IMR-90 (cell line): ENCODE results near the gene BRD4. TPM values are rescaled to one million over a fixed set of nuclear protein-coding genes. Genes with fewer than 3 reads are reported as not detected.

Source experiments
- ATAC-seq: fragments of 200-7000 bp; cut with Tn5 transposase; 2 replicates; pipeline ENCODE4 v1.9.1; 2020; ENCODE audit warnings: low read depth, mild to moderate bottlenecking, moderate library complexity
- Bru-seq: library from RNA; stranded (reverse); fragments of 400-500 nt; gene quantifications from one replicate; lab custom pipeline; 2021; lab: Mats Ljungman, UMichigan
- BruChase-seq, 2 experiments: library from RNA; stranded (reverse); fragments of 400-500 nt; gene quantifications; one replicate each; lab custom pipeline; 2021; lab: Mats Ljungman, UMichigan
- BruUV-seq: library from RNA; stranded (reverse); fragments of 400-500 nt; replicated peaks from 2 replicates; lab custom pipeline; 2021; lab: Mats Ljungman, UMichigan
- CTCF ChIA-PET: fragments of 300-600 bp; formaldehyde crosslinking; extraction: SDS; loops from one replicate; lab custom pipeline; 2021; ENCODE audit warnings: antibody characterized with exemption; lab: Yijun Ruan, JAX
- POLR2A ChIA-PET: fragments of 300-600 bp; sonication (Branson Sonifier 250); formaldehyde crosslinking; loops from one replicate; lab custom pipeline; 2022; ENCODE audit warnings: antibody characterized with exemption; ENCODE audit not compliant: unreplicated experiment; lab: Charles Lee
- DNase-seq: peaks from one replicate; pipeline ENCODE4 v3.0.0; 2013
- H2AFZ ChIP-seq: replicated peaks from 2 replicates; pipeline ENCODE3; 2013; ENCODE audit warnings: low read length, mild to moderate bottlenecking; ENCODE audit not compliant: poor library complexity
- H2AK5ac ChIP-seq: 2 replicates; pipeline ENCODE4 v1.6.1; 2013; ENCODE audit warnings: low read depth, low read length, inconsistent platforms
- H2AK9ac ChIP-seq: replicated peaks from 2 replicates; pipeline ENCODE3; 2013; ENCODE audit warnings: mild to moderate bottlenecking, low read depth, low read length, moderate library complexity; ENCODE audit not compliant: poor library complexity
- H2BK120ac ChIP-seq: 2 replicates; pipeline ENCODE4 v1.6.1; 2013; ENCODE audit warnings: low read depth, low read length, inconsistent platforms
- H2BK15ac ChIP-seq: 3 replicates; pipeline ENCODE4 v1.6.1; 2013; ENCODE audit warnings: low read depth, low read length, inconsistent platforms
- H2BK20ac ChIP-seq: 2 replicates; pipeline ENCODE4 v1.6.1; 2013; ENCODE audit warnings: low read depth, mild to moderate bottlenecking, inconsistent platforms, low read length, moderate library complexity
- H2BK5ac ChIP-seq: 2 replicates; pipeline ENCODE4 v1.6.1; 2013; ENCODE audit warnings: mild to moderate bottlenecking, low read depth, low read length, inconsistent platforms; ENCODE audit not compliant: poor library complexity, severe bottlenecking
- H3K14ac ChIP-seq: replicated peaks from 2 replicates; pipeline ENCODE4 v1.6.1; 2013; ENCODE audit warnings: low read depth, low read length, inconsistent platforms
- H3K18ac ChIP-seq: 2 replicates; pipeline ENCODE4 v1.6.1; 2013; ENCODE audit warnings: low read depth, low read length, control low read depth
- H3K23ac ChIP-seq: 2 replicates; pipeline ENCODE4 v1.6.1; 2013; ENCODE audit warnings: low read depth, low read length, inconsistent platforms
- H3K27ac ChIP-seq: 2 replicates; pipeline ENCODE4 v1.5.1; 2013; ENCODE audit warnings: mild to moderate bottlenecking, control low read depth, low read length; ENCODE audit not compliant: insufficient read depth
- H3K27me3 ChIP-seq: 2 replicates; pipeline ENCODE4 v1.6.1; 2013; ENCODE audit warnings: low read length; ENCODE audit not compliant: control insufficient read depth, insufficient read depth
- H3K36me3 ChIP-seq: 2 replicates; pipeline ENCODE4 v1.6.1; 2013; ENCODE audit warnings: low read length, mixed read lengths; ENCODE audit not compliant: control insufficient read depth, insufficient read depth
- H3K4ac ChIP-seq: 2 replicates; pipeline ENCODE4 v1.6.1; 2013; ENCODE audit warnings: low read depth, low read length, inconsistent platforms
- H3K4me1 ChIP-seq: 2 replicates; pipeline ENCODE4 v1.6.1; 2013; ENCODE audit warnings: low read length, mixed read lengths; ENCODE audit not compliant: control insufficient read depth, insufficient read depth
- H3K4me2 ChIP-seq: 2 replicates; pipeline ENCODE4 v1.6.1; 2013; ENCODE audit warnings: low read depth, mild to moderate bottlenecking, control low read depth, low read length, moderate library complexity
- H3K4me3 ChIP-seq: 2 replicates; pipeline ENCODE4 v1.5.1; 2013; ENCODE audit warnings: low read depth, mild to moderate bottlenecking, control low read depth, low read length, moderate library complexity; ENCODE audit not compliant: insufficient read depth
- H3K56ac ChIP-seq: 2 replicates; pipeline ENCODE4 v1.6.1; 2013; ENCODE audit warnings: low read length, inconsistent platforms; ENCODE audit not compliant: insufficient read depth; ENCODE audit errors: extremely low read depth
- H3K79me1 ChIP-seq, 2 experiments: 2 replicates each; pipeline ENCODE4 v1.6.1; 2013; ENCODE audit warnings: low read length in 2 of 2, inconsistent platforms in 1 of 2, low read depth in 1 of 2
- H3K9ac ChIP-seq: 2 replicates; pipeline ENCODE4 v1.6.1; 2013; ENCODE audit warnings: low read depth, low read length, control low read depth
- H3K9me1 ChIP-seq: 2 replicates; pipeline ENCODE4 v1.6.1; 2013; ENCODE audit warnings: low read length, inconsistent platforms; ENCODE audit not compliant: insufficient read depth
- H3K9me3 ChIP-seq: 2 replicates; pipeline ENCODE4 v1.6.1; 2013; ENCODE audit warnings: low read length; ENCODE audit not compliant: control insufficient read depth, insufficient read depth
- H4K20me1 ChIP-seq: 2 replicates; pipeline ENCODE4 v1.6.1; 2013; ENCODE audit warnings: low read length, inconsistent platforms; ENCODE audit not compliant: insufficient read depth
- H4K5ac ChIP-seq: 2 replicates; pipeline ENCODE4 v1.6.1; 2013; ENCODE audit warnings: mild to moderate bottlenecking, low read depth, low read length, control low read depth
- H4K8ac ChIP-seq, 2 experiments: 2 replicates each; pipeline ENCODE4 v1.6.1; 2013; ENCODE audit warnings: low read depth in 2 of 2, low read length in 2 of 2, control low read depth in 1 of 2, inconsistent platforms in 1 of 2
- H4K91ac ChIP-seq: 2 replicates; pipeline ENCODE4 v1.6.1; 2013; ENCODE audit warnings: low read depth, low read length, inconsistent platforms; ENCODE audit not compliant: insufficient read depth
- MAZ ChIP-seq: IDR thresholded peaks from 2 replicates; pipeline ENCODE4 v1.6.1; 2012; ENCODE audit warnings: low read depth, mild to moderate bottlenecking, low read length, improper control_type of control experiment, moderate library complexity, borderline replicate concordance
- MXI1 ChIP-seq: IDR thresholded peaks from 2 replicates; pipeline ENCODE4 v1.6.1; 2012; ENCODE audit warnings: low read depth, mild to moderate bottlenecking, low read length, moderate library complexity, borderline replicate concordance
- POLR2A ChIP-seq: IDR thresholded peaks from 2 replicates; pipeline ENCODE4 v1.6.1; 2012; ENCODE audit warnings: mild to moderate bottlenecking, low read depth, low read length
- WGBS, 2 experiments: methylation state at CpG; one replicate each; pipeline versions ENCODE4 v1.1.5 to v1.1.7; 2013; ENCODE audit warnings: missing lambda C conversion rate in 2 of 2; ENCODE audit not compliant: insufficient read length in 1 of 2; ENCODE audit errors: extremely low coverage in 2 of 2; 5-methylcytosine and 5-hydroxymethylcytosine counted together
- dilution Hi-C: fragments of 300-500 bp; cut with HindIII; formaldehyde crosslinking; loops from one replicate; pipeline ENCODE4 v1.14.3; 2018; ENCODE audit warnings: low sequenced_read_pairs; ENCODE audit not compliant: unreplicated experiment
- in situ Hi-C: fragments of 300-500 bp; cut with MboI; formaldehyde crosslinking; loops from 3 replicates; pipeline ENCODE4 v1.14.3; 2019; ENCODE audit warnings: low sequenced_read_pairs, inconsistent platforms, mixed read lengths
- intact Hi-C: fragments of 100-400 bp; cut with micrococcal nuclease; formaldehyde crosslinking; loops from 2 replicates; pipeline ENCODE4 v1.10.0; 2022
- long read RNA-seq: library from polyadenylated mRNA; unstranded; transcript quantifications from one replicate; pipeline ENCODE4 v2.0.0, GENCODE V29; 2021; ENCODE audit not compliant: unreplicated experiment
- polyA plus RNA-seq, 3 experiments: library from polyadenylated mRNA; depleted of rRNA; stranded (reverse); fragments of >200 nt; gene quantifications; 2 replicates each; pipeline ENCODE4 v1.2.3, GENCODE V29; 2012; ENCODE audit warnings: low replicate concordance in 1 of 3
- total RNA-seq: library from RNA; depleted of rRNA; stranded (reverse); fragments of >200 nt; gene quantifications from 2 replicates; pipeline ENCODE4 v1.2.3, GENCODE V29; 2012; rRNA removed
- TF ChIP-seq, protein P1 (sequence below): fragments of 150-350 bp; IDR thresholded peaks from 2 replicates; pipeline ENCODE4 v1.6.1; 2016; ENCODE audit warnings: low read depth, mild to moderate bottlenecking, low read length, moderate library complexity, borderline replicate concordance
- TF ChIP-seq, protein P2 (sequence below): conservative IDR thresholded peaks from 2 replicates; pipeline ENCODE4 v1.5.1; 2012; ENCODE audit warnings: mild to moderate bottlenecking, low read depth, low read length, improper control_type of control experiment

Gene BRD4
- total RNA-seq (7.0 and 7.2 TPM in 2 replicates), polyA plus RNA-seq (2012; rRNA removed) (19.9 and 21.1 TPM in 2 replicates), Bru-seq, nascent RNA (percentile 96 among the genes with signal in this experiment), BruChase-seq, experiment 1, labeled RNA remaining after a 6-hour chase (percentile 98 among the genes with signal in this experiment), BruChase-seq, experiment 2, labeled RNA remaining after a 2-hour chase (percentile 96 among the genes with signal in this experiment)
- 9.0 and 15.0 TPM in 2 replicates for polyA plus RNA-seq (2012; cell fraction: cytosol; rRNA removed)
- polyA plus RNA-seq (2012; cell fraction: nucleus; rRNA removed; ENCODE audit: low replicate concordance) = 29.5 and 41.2 TPM in 2 replicates
- long read RNA-seq, partial matches to known transcripts = 76 of 103 reads
- long read RNA-seq, other reads (novel, unspliced or antisense) = 21 of 103 reads

DNA sequence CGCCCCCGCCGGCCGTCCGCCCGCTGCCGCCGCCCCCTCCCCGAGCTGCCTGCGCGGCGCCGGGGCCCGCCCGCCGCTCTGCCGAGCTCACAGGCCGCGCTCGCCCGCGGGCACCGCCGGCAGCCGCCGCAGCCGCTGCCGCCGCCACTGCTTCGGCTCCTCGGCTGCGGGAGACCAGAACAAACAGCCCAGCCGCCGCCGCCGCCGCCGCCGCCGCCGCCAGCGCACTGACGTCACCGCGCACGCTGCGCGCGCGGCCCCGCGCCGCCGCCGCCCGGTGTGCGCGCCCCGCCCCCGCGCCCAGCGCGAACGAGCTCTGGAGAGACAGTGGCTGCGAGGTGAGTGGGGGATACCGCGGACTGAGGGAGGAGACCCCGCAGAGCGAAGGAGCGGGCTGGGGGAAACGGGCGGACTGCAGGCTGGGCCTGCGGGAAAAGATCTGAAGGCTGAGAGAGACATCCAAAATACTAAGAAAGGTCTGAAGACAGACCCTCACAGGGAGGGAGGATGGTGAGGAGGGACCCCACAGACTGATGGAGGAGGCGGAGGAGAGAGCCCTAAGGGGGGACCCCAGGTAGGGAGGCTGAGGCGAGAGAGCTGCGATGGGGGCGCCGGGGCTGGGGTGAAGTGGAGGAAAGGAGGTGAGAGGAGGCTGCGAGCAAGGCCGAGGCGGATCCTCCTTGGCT, at the start of gene BRD4:
TSS of gene BRD4 (minus strand) at position 229 of the 686 bp plus-strand sequence. CDS start 59,440 bp downstream, outside the sequence.
- Histone ChIP-seq H3K27me3 (no peaks in the 10 kb centered on the region), H2BK120ac (peak within 1 kb of the TSS; percentile 87), H3K4me2 (peak within 1 kb of the TSS; percentile 92), H3K18ac (peak within 1 kb of the TSS; percentile 34; the same call in 1 of the 2 replicates), H4K20me1 (peaks cover 43% of the 10 kb centered on the region), H3K36me3 (no peaks in the 10 kb centered on the region), H3K23ac (peak within 1 kb of the TSS; percentile 89), H3K4me1 (peaks cover 14% of the 10 kb centered on the region), H2BK15ac (peak within 1 kb of the TSS; percentile 8; the same call in 2 of the 3 replicates), H3K4ac (peak within 1 kb of the TSS; percentile 92), H3K9me1 (peaks cover 10% of the 10 kb centered on the region), H3K9me3 (no peaks in the 10 kb centered on the region), H3K56ac (peak within 1 kb of the TSS; percentile 65), H3K79me1 (peaks cover 9 to 37% of the 10 kb centered on the region in 2 experiments), H4K91ac (peak within 1 kb of the TSS; percentile 90), H2AK5ac (peak within 1 kb of the TSS; percentile 86), H3K27ac (peak within 1 kb of the TSS; percentile 96), H4K5ac (peak within 1 kb of the TSS; percentile 91), H2AFZ (peak within 1 kb of the TSS; percentile 97), H4K8ac (peak within 1 kb of the TSS; percentile 89 to 97), H3K9ac (peak within 1 kb of the TSS; percentile 93), H2BK5ac (peak within 1 kb of the TSS; percentile 93), H2AK9ac (peak within 1 kb of the TSS; percentile 98), H3K4me3 (peak within 1 kb of the TSS; percentile 80), H2BK20ac (peak within 1 kb of the TSS; percentile 69), H3K14ac (peak within 1 kb of the TSS; percentile 99)
- DNase-seq (peak; percentile 42), ATAC-seq (peak; percentile 76)
- ChIA-PET CTCF (no interaction called here), POLR2A (no interaction called here)
- in situ Hi-C loops = no loop called here
- dilution Hi-C loops = no loop called here
- no peak for TF ChIP-seq MXI1
- TF ChIP-seq MAZ = peak; percentile 57; the same call in 1 of the 2 replicates
- TF ChIP-seq, protein P1, sequence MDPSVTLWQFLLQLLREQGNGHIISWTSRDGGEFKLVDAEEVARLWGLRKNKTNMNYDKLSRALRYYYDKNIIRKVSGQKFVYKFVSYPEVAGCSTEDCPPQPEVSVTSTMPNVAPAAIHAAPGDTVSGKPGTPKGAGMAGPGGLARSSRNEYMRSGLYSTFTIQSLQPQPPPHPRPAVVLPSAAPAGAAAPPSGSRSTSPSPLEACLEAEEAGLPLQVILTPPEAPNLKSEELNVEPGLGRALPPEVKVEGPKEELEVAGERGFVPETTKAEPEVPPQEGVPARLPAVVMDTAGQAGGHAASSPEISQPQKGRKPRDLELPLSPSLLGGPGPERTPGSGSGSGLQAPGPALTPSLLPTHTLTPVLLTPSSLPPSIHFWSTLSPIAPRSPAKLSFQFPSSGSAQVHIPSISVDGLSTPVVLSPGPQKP = no peak
- TF ChIP-seq, protein P2, sequence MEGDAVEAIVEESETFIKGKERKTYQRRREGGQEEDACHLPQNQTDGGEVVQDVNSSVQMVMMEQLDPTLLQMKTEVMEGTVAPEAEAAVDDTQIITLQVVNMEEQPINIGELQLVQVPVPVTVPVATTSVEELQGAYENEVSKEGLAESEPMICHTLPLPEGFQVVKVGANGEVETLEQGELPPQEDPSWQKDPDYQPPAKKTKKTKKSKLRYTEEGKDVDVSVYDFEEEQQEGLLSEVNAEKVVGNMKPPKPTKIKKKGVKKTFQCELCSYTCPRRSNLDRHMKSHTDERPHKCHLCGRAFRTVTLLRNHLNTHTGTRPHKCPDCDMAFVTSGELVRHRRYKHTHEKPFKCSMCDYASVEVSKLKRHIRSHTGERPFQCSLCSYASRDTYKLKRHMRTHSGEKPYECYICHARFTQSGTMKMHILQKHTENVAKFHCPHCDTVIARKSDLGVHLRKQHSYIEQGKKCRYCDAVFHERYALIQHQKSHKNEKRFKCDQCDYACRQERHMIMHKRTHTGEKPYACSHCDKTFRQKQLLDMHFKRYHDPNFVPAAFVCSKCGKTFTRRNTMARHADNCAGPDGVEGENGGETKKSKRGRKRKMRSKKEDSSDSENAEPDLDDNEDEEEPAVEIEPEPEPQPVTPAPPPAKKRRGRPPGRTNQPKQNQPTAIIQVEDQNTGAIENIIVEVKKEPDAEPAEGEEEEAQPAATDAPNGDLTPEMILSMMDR = no peak
- 0 out of 2 replicates have a peak, but pooled peaks have one; percentile 2 for TF ChIP-seq POLR2A
- intact Hi-C loops = no loop called here
- 0% methylated on average over 35 of the region's 81 CpGs; no CpG with 5 or more reads in 1 of the 2 experiments for WGBS, 2 experiments
- BruUV-seq = no TSS peak
